IMR-90 (cell line): ENCODE results near the gene TSPEAR. TPM values are rescaled to one million over a fixed set of nuclear protein-coding genes. Genes with fewer than 3 reads are reported as not detected.

Source experiments
- ATAC-seq: fragments of 200-7000 bp; cut with Tn5 transposase; 2 replicates; pipeline ENCODE4 v1.9.1; 2020; ENCODE audit warnings: low read depth, mild to moderate bottlenecking, moderate library complexity
- BruUV-seq: library from RNA; stranded (reverse); fragments of 400-500 nt; replicated peaks from 2 replicates; lab custom pipeline; 2021; lab: Mats Ljungman, UMichigan
- CTCF ChIA-PET: fragments of 300-600 bp; formaldehyde crosslinking; extraction: SDS; loops from one replicate; lab custom pipeline; 2021; ENCODE audit warnings: antibody characterized with exemption; lab: Yijun Ruan, JAX
- POLR2A ChIA-PET: fragments of 300-600 bp; sonication (Branson Sonifier 250); formaldehyde crosslinking; loops from one replicate; lab custom pipeline; 2022; ENCODE audit warnings: antibody characterized with exemption; ENCODE audit not compliant: unreplicated experiment; lab: Charles Lee
- DNase-seq: peaks from one replicate; pipeline ENCODE4 v3.0.0; 2013
- H2AFZ ChIP-seq: replicated peaks from 2 replicates; pipeline ENCODE3; 2013; ENCODE audit warnings: low read length, mild to moderate bottlenecking; ENCODE audit not compliant: poor library complexity
- H2AK5ac ChIP-seq: 2 replicates; pipeline ENCODE4 v1.6.1; 2013; ENCODE audit warnings: low read depth, low read length, inconsistent platforms
- H2AK9ac ChIP-seq: replicated peaks from 2 replicates; pipeline ENCODE3; 2013; ENCODE audit warnings: mild to moderate bottlenecking, low read depth, low read length, moderate library complexity; ENCODE audit not compliant: poor library complexity
- H2BK120ac ChIP-seq: 2 replicates; pipeline ENCODE4 v1.6.1; 2013; ENCODE audit warnings: low read depth, low read length, inconsistent platforms
- H2BK15ac ChIP-seq: 3 replicates; pipeline ENCODE4 v1.6.1; 2013; ENCODE audit warnings: low read depth, low read length, inconsistent platforms
- H2BK20ac ChIP-seq: 2 replicates; pipeline ENCODE4 v1.6.1; 2013; ENCODE audit warnings: low read depth, mild to moderate bottlenecking, inconsistent platforms, low read length, moderate library complexity
- H2BK5ac ChIP-seq: 2 replicates; pipeline ENCODE4 v1.6.1; 2013; ENCODE audit warnings: mild to moderate bottlenecking, low read depth, low read length, inconsistent platforms; ENCODE audit not compliant: poor library complexity, severe bottlenecking
- H3K14ac ChIP-seq: replicated peaks from 2 replicates; pipeline ENCODE4 v1.6.1; 2013; ENCODE audit warnings: low read depth, low read length, inconsistent platforms
- H3K18ac ChIP-seq: 2 replicates; pipeline ENCODE4 v1.6.1; 2013; ENCODE audit warnings: low read depth, low read length, control low read depth
- H3K23ac ChIP-seq: 2 replicates; pipeline ENCODE4 v1.6.1; 2013; ENCODE audit warnings: low read depth, low read length, inconsistent platforms
- H3K27ac ChIP-seq: 2 replicates; pipeline ENCODE4 v1.5.1; 2013; ENCODE audit warnings: mild to moderate bottlenecking, control low read depth, low read length; ENCODE audit not compliant: insufficient read depth
- H3K27me3 ChIP-seq: 2 replicates; pipeline ENCODE4 v1.6.1; 2013; ENCODE audit warnings: low read length; ENCODE audit not compliant: control insufficient read depth, insufficient read depth
- H3K36me3 ChIP-seq: 2 replicates; pipeline ENCODE4 v1.6.1; 2013; ENCODE audit warnings: low read length, mixed read lengths; ENCODE audit not compliant: control insufficient read depth, insufficient read depth
- H3K4ac ChIP-seq: 2 replicates; pipeline ENCODE4 v1.6.1; 2013; ENCODE audit warnings: low read depth, low read length, inconsistent platforms
- H3K4me1 ChIP-seq: 2 replicates; pipeline ENCODE4 v1.6.1; 2013; ENCODE audit warnings: low read length, mixed read lengths; ENCODE audit not compliant: control insufficient read depth, insufficient read depth
- H3K4me2 ChIP-seq: 2 replicates; pipeline ENCODE4 v1.6.1; 2013; ENCODE audit warnings: low read depth, mild to moderate bottlenecking, control low read depth, low read length, moderate library complexity
- H3K4me3 ChIP-seq: 2 replicates; pipeline ENCODE4 v1.5.1; 2013; ENCODE audit warnings: low read depth, mild to moderate bottlenecking, control low read depth, low read length, moderate library complexity; ENCODE audit not compliant: insufficient read depth
- H3K56ac ChIP-seq: 2 replicates; pipeline ENCODE4 v1.6.1; 2013; ENCODE audit warnings: low read length, inconsistent platforms; ENCODE audit not compliant: insufficient read depth; ENCODE audit errors: extremely low read depth
- H3K79me1 ChIP-seq, 2 experiments: 2 replicates each; pipeline ENCODE4 v1.6.1; 2013; ENCODE audit warnings: low read length in 2 of 2, inconsistent platforms in 1 of 2, low read depth in 1 of 2
- H3K9ac ChIP-seq: 2 replicates; pipeline ENCODE4 v1.6.1; 2013; ENCODE audit warnings: low read depth, low read length, control low read depth
- H3K9me1 ChIP-seq: 2 replicates; pipeline ENCODE4 v1.6.1; 2013; ENCODE audit warnings: low read length, inconsistent platforms; ENCODE audit not compliant: insufficient read depth
- H3K9me3 ChIP-seq: 2 replicates; pipeline ENCODE4 v1.6.1; 2013; ENCODE audit warnings: low read length; ENCODE audit not compliant: control insufficient read depth, insufficient read depth
- H4K20me1 ChIP-seq: 2 replicates; pipeline ENCODE4 v1.6.1; 2013; ENCODE audit warnings: low read length, inconsistent platforms; ENCODE audit not compliant: insufficient read depth
- H4K5ac ChIP-seq: 2 replicates; pipeline ENCODE4 v1.6.1; 2013; ENCODE audit warnings: mild to moderate bottlenecking, low read depth, low read length, control low read depth
- H4K8ac ChIP-seq, 2 experiments: 2 replicates each; pipeline ENCODE4 v1.6.1; 2013; ENCODE audit warnings: low read depth in 2 of 2, low read length in 2 of 2, control low read depth in 1 of 2, inconsistent platforms in 1 of 2
- H4K91ac ChIP-seq: 2 replicates; pipeline ENCODE4 v1.6.1; 2013; ENCODE audit warnings: low read depth, low read length, inconsistent platforms; ENCODE audit not compliant: insufficient read depth
- CEBPB ChIP-seq: IDR thresholded peaks from 2 replicates; pipeline ENCODE4 v1.6.1; 2012; ENCODE audit warnings: low read depth, low read length, improper control_type of control experiment
- CHD1 ChIP-seq: IDR thresholded peaks from 2 replicates; pipeline ENCODE4 v1.6.1; 2012; ENCODE audit warnings: low read depth, low read length, improper control_type of control experiment
- FOS ChIP-seq: fragments of 150-350 bp; IDR thresholded peaks from 2 replicates; pipeline ENCODE4 v1.6.1; 2016; ENCODE audit warnings: low read depth, low read length
- NFE2L2 ChIP-seq: fragments of 150-350 bp; IDR thresholded peaks from 2 replicates; pipeline ENCODE4 v1.6.1; 2016; ENCODE audit warnings: low read depth, mild to moderate bottlenecking, low read length
- SMC3 ChIP-seq: fragments of 150-350 bp; IDR thresholded peaks from 2 replicates; pipeline ENCODE4 v1.6.1; 2016; ENCODE audit warnings: low read depth, mild to moderate bottlenecking, antibody characterized with exemption, low read length, moderate library complexity
- WGBS, 2 experiments: methylation state at CpG; one replicate each; pipeline versions ENCODE4 v1.1.5 to v1.1.7; 2013; ENCODE audit warnings: missing lambda C conversion rate in 2 of 2; ENCODE audit not compliant: insufficient read length in 1 of 2; ENCODE audit errors: extremely low coverage in 2 of 2; 5-methylcytosine and 5-hydroxymethylcytosine counted together
- dilution Hi-C: fragments of 300-500 bp; cut with HindIII; formaldehyde crosslinking; loops from one replicate; pipeline ENCODE4 v1.14.3; 2018; ENCODE audit warnings: low sequenced_read_pairs; ENCODE audit not compliant: unreplicated experiment
- in situ Hi-C: fragments of 300-500 bp; cut with MboI; formaldehyde crosslinking; loops from 3 replicates; pipeline ENCODE4 v1.14.3; 2019; ENCODE audit warnings: low sequenced_read_pairs, inconsistent platforms, mixed read lengths
- intact Hi-C: fragments of 100-400 bp; cut with micrococcal nuclease; formaldehyde crosslinking; loops from 2 replicates; pipeline ENCODE4 v1.10.0; 2022
- polyA plus RNA-seq, 3 experiments: library from polyadenylated mRNA; depleted of rRNA; stranded (reverse); fragments of >200 nt; gene quantifications; 2 replicates each; pipeline ENCODE4 v1.2.3, GENCODE V29; 2012; ENCODE audit warnings: low replicate concordance in 1 of 3
- total RNA-seq: library from RNA; depleted of rRNA; stranded (reverse); fragments of >200 nt; gene quantifications from 2 replicates; pipeline ENCODE4 v1.2.3, GENCODE V29; 2012

Gene TSPEAR
- total and polyA plus RNA-seq, 2 of the 4 experiments (the other 2 are of a cell fraction) = not detected

DNA sequence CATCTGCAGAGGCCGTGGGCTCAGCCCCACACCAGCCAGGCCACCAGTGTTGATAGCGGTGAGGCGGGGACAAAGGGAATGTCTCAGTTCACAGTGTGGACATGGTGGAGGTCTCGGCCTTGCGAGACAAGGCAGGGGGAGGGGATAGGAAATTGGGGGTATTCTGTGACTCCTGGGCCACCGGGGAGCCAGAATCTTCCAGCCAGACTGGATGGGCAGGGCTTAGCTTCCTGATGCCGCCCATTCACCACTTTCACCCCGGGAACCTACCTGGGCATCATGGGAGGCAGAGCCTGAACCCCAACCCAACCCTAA is 251.0 kb downstream of the TSPEAR start:
- H4K8ac ChIP-seq = no peak overlapping the region
- H3K56ac ChIP-seq = no peak overlapping the region
- no peaks in the 10 kb centered on the region for H3K4me1 ChIP-seq
- no peaks in the 10 kb centered on the region for H4K20me1 ChIP-seq
- dilution Hi-C loops (no loop called here), in situ Hi-C loops (no loop called here), intact Hi-C loops (no loop called here)
- TF ChIP-seq SMC3 (no peak), CEBPB (no peak), CHD1 (no peak), NFE2L2 (no peak), FOS (no peak)
- H2BK5ac ChIP-seq = no peak overlapping the region
- no peak overlapping the region for H2AFZ ChIP-seq
- H3K14ac ChIP-seq = no peak overlapping the region
- H3K4me3 ChIP-seq = no peak overlapping the region
- H4K91ac ChIP-seq = no peak overlapping the region
- H4K5ac ChIP-seq = no peak overlapping the region
- BruUV-seq = no TSS peak
- no peak overlapping the region for H2AK5ac ChIP-seq
- no peaks in the 10 kb centered on the region; the same call in 1 of the 2 replicates for H3K27me3 ChIP-seq
- no peak for DNase-seq
- no peak overlapping the region for H3K18ac ChIP-seq
- no peak overlapping the region for H3K9ac ChIP-seq
- H2AK9ac ChIP-seq = no peak overlapping the region
- 100% methylated on average over 1 of the region's 8 CpGs; no CpG with 5 or more reads in 1 of the 2 experiments for WGBS, 2 experiments
- no peak overlapping the region for H3K4me2 ChIP-seq
- no peak for ATAC-seq
- no peaks in the 10 kb centered on the region for H3K36me3 ChIP-seq
- H2BK120ac ChIP-seq = no peak overlapping the region
- no peaks in the 10 kb centered on the region for H3K9me1 ChIP-seq
- H3K79me1 ChIP-seq = no peaks in the 10 kb centered on the region
- H3K4ac ChIP-seq = no peak overlapping the region
- no peak overlapping the region for H3K23ac ChIP-seq
- H2BK15ac ChIP-seq = no peak overlapping the region
- POLR2A ChIA-PET = no interaction called here
- H3K27ac ChIP-seq = no peak overlapping the region
- H3K9me3 ChIP-seq = no peaks in the 10 kb centered on the region
- H2BK20ac ChIP-seq = no peak overlapping the region
- CTCF ChIA-PET = no interaction called here
